Fibroblast of peridontal ligament (primary cell): ENCODE results near the gene DLGAP3.

Experiments
- DNase-seq: peaks from one replicate; pipeline ENCODE4 v3.0.0-alpha.2; 2010; ENCODE audit errors: extremely low read depth

DLGAP3 gene

DNA sequence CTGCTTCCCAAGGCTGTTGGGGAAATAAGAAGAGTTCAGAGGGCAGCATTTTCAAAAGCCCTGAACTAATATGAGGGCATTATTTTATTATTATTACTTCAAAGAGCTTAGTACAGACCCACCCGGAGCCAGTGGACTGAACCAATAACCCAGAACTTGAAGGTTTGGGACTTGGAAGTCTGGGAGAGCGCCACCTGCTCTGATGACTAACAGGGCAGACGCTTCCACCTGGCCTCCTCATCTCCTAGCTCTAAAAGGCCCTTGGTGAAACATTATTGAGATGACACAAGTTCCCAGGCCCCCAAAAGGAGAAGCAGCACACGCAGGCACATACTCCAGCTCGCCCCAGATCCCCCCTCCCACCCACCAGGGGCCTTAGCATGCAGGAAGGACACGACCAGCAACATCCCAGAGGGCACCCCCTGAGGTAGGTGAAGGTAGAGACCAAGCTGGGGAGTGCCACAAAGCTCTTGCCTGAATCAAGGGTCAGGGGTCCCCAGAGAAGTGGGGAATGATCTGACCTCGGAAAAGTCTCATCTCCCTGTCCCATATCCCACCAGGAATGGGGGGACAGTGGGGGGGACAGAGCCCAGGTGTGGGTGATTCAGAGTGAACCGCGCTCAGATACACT, 1.3 kb downstream of the DLGAP3 start:
- DNase-seq: no peak

DNA sequence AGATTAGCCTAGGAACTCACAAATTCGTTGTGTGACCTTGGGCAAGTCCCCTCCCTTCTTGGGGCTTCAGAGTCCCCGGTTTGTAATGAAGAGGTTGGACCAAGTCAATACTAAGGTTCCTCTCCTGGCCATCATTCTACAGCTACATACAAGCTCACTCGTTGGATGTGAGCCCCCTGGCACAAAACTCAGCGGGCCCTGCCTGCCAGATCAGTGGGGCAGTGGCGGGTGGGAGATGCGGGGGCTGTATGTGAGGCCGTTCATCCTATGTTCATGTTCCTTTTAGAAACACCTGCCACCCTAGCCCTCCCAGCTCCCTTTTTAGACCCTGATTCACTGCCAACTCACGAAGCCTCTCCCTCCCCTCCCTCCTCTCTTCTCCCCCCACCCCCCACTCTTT, 2.1 kb downstream of the DLGAP3 start:
- no peak for DNase-seq

- DNase-seq: no peak
These were observed 2.6 kb downstream of the DLGAP3 start for GRCh38 chr1:34926894-34927293.

DNA sequence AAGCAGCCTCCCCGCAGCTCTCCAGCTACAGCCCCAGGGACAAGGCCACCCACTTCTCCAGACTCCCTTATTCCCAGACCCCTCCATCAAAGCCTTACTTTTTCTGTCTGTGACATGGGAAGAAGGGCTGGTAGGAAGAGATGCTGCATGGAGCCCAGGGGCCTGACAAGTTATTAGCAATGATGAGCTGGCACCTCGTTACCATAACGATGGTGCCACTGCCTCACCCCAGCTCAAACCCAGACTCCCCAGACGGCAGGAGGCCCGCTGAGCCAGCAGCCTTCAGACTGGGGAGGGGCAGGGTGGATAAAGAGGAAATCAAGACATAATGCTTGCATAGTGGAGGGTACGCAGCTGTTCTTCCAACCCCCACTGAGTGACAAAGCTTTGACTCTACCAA, 3.3 kb downstream of the DLGAP3 start:
- no peak for DNase-seq

DNA sequence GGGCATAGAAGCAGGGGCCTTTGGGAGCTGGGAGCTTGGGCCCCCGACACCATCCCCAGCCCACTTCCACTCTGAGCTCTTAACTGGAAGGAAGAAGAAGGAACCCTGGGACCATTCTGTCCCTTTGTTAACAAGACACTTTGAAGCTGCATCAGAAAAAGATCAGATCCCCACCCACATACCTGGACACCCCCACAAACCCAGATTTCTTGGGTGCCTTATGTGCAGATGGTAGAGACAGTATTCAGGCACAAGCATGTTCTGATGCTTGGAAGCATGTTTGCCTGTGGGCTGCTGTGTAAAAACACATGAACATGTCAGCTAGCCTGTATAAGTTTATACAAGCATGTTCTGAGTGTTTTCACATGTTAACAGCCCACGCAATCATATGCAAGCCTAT, 3.7 kb downstream of the DLGAP3 start:
- DNase-seq: no peak

DNA sequence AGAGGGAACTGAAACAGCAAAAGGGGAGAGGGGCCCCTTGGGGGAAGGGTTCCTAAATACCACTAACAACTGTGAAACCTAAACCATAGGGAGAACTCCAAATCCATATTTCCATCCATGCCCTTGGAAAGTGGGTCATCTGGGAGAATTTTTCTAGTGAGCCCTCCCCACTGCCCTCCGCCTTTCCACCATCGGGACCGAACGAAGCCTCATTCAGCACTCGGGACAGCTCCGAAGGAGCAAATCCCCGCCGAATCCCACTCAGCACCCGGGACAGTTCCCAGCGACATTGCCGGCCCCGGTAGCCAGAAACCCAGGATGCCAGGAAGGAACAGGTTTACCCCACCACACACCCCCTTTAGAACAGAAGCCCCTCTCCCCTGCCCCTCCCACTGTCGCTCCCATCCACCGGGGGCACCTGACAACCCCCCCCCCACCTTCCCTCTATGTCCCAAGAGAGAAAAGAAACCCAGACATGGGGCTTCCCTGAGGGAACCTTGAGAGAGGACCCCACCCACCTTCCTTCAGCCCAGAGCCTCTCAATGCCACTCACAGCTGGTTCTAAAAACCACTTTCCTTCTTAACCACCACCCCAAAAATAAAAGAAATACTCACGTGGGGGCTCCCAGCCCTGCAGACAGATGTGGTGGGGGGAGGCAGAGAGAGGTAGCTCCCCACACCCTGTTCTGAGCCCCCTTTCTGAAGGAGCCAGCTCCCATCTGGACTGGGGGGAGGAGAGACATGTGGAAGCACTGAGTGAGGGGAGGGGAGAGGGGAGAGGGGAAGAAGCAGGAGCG, 4.5 kb downstream of the DLGAP3 start:
- DNase-seq: peak; percentile 56

GRCh38 chr1:34923490-34923889, 6.0 kb downstream of the DLGAP3 start:
- no peak for DNase-seq

DNA sequence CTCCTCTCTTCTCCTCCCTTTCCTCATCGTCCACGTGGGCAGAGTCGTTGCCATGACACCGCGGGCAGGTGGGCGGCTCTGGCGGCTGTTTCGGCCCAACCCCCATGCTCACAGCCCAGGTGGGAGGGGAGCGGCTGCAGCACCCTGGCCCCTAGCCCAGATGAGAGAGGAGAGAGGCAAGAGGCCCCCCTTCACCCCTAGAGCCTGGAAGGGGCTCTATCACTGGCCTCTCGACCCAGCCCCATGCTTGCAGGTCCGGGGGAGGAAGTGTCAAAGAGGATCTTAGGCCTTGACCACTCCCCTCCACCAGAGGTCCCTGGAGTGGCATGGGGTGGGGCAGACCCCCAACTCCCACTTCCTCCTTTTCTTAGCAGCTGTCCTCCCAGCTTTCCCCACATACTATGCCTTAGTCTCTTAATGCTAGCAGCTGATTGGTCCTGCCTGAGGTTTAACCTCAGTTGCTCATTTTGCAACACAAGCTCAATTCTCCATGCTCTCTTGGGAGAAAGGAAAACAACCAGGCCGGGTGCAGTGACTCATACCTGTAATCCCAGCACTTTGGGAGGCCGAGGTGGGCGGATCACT, 10.4 kb downstream of the DLGAP3 start:
- no peak for DNase-seq

DNA sequence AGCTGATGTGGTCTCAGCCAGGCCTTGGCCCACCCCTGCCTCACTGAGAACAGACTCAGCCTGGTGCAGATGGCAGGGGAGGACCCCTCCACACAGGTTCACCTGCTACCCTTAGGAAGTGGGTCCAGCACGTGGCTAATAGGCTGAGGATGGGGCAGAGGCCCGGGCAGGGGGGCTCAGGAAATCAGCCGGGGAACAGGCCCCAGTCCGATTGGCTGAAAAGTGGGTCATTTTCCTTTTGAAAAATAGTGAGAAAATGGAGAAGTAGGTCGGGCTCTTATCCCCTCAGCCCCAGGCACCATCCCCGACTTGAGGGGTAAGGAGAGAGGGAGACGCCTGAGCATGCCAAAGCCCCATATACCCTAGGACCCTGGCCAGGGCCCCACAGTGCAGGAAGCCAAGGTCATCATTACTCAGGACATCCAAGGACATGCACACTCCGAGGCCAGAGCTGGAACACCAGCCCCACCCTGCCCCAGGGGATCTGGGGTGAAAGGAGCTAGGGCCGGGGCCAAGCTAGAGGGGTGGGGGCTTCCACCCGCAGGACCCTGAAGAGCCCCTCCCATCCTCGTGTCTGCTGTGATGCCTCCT, 11.0 kb downstream of the DLGAP3 start:
- no peak for DNase-seq

- DNase-seq: no peak
These were observed 12.4 kb downstream of the DLGAP3 start for GRCh38 chr1:34917017-34917416.

DNA sequence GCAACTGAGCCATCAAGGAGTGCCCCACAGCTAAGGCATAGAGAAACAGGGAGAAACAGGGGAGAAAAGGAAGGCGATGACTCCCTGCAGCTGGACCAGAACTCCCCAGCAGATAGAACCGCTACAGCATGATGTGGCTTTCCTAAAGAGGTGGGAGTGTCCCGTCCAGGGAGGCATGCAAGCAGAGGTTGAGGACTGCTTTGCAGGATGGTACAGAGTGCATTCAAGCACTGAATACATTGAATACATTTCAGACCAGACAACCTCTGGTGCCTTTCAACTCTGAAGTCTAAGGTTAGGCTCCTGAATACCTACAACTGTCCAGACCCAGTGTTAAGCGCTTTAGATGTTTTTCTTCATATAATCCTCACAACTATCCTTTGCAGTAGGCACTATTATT, 13.3 kb downstream of the DLGAP3 start:
- DNase-seq: no peak

DNA sequence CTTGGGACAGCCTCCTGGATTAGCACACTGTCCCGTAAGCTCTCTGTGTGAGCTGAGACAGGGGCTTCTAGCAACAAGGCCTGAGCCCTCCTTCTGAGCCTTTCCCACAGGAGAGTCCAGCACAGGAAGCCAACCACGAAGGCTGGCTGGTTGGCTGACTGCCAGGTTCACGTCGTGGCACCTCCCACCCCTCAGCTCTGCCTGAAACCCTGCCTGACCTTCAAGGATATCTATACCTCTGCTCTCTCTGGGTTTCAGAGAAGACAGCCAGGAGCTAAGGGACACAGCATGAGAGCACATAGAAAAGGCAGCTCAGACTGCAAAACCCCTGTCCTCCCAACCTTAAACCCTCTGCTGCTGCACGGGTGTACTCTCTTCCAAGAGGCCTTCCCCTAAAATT, 13.9 kb downstream of the DLGAP3 start:
- DNase-seq: no peak

GRCh38 chr1:34914958-34915357, 14.5 kb downstream of the DLGAP3 start:
- no peak for DNase-seq

DNA sequence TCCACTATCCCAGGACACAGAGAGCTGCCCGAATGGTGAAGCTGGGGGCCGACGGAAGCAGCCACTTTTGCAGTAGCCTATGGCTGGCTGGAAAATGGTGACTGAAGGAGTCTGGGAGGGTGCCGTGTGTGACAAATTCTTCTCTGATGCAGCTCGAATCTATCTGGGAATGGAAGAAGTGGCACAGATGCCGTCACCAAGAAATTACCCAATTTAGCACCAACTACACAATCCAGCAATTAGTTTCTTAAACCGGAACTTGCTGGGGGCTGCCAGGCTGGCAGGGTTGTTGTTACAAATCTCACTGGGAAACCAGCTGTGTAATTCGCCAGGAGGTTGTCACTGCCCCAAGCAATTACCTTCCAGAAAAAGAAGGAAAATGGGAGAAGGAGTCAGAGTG, 18.0 kb downstream of the DLGAP3 start:
- DNase-seq: no peak

- DNase-seq: no peak
These were observed 19.0 kb downstream of the DLGAP3 start for GRCh38 chr1:34910425-34910824.

GRCh38 chr1:34908369-34908768, 21.1 kb downstream of the DLGAP3 start:
- DNase-seq: no peak

GRCh38 chr1:34907487-34908090, 21.9 kb downstream of the DLGAP3 start:
- DNase-seq: no peak

- no peak for DNase-seq
These were observed 22.7 kb downstream of the DLGAP3 start for GRCh38 chr1:34906756-34907155.

DNA sequence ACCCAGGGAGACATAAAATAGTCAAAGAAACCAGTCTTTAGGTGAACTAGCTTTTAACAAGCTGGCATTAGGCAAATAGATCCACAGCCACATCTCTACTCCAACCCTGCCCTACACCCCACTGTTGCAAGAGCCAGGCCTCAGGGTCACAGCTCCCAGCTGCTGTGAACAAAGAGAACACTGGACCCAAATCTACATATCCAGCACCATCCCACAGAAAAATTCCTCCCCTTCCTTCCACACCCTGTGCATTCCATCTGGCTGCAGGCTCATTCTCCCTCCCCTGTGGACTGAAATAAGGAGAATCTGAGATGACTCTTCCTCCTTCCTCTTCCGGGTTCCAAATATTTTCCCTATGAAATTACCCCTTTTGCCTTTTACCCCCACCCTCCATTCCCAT, 23.2 kb downstream of the DLGAP3 start:
- DNase-seq: no peak

DNA sequence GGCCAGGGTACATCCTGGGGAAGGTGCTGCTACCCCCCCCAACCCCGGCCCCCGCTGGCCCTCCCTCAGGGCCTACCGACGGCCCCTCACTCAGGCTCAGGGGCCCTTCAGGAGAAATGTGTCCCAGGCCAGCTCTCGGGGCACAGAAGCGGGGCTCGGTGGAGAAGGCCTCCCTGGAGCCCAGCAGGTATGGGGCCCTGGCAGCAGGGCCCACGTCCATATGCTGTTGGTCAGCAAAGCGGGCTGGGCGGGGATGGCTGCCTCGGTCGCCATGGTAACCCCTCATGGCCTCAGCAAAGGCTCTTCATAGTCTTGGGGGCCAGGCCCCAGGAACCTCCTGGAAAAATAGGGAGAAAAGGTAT, 24.4 kb downstream of the DLGAP3 start:
- DNase-seq: no peak

- no peak for DNase-seq
These were observed 25.0 kb downstream of the DLGAP3 start for GRCh38 chr1:34904236-34905097.

DNA sequence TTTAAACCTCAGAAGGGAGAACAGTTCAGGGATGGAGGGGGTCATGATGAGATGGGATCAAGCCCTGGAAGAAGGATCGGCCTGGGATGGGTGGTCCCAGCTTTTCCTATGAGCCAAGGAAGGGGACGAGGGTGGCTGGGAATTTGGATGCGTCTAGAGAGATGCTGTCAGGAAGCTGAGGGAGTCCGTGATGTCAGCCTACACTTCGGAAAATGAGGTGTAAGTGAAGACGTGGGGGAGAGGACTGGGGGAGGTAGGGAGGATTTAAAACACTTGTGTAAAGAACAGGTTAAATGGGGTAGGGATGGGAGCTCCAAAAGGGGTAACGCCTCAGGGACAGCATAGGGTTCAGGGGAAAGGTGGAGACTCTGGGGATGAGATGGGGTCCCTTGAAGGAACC, 27.5 kb downstream of the DLGAP3 start:
- no peak for DNase-seq
